Stimulated activated CD4-positive, alpha-beta T cell treated with anti-CD3 and anti-CD28 coated beads, Interleukin-4, amount 100 ng/mL, for 24 hours (primary cell): Measurements from ENCODE around the gene RUFY3.
"Not testable (repeated sequence)": the region's sequence is repeated elsewhere in the genome, so short reads cannot be mapped to it uniquely, and the experiment has no call there.

Experiments used
- DNase-seq: peaks from one replicate; pipeline ENCODE4 v3.0.0-alpha.2; 2020

RUFY3 gene

DNA sequence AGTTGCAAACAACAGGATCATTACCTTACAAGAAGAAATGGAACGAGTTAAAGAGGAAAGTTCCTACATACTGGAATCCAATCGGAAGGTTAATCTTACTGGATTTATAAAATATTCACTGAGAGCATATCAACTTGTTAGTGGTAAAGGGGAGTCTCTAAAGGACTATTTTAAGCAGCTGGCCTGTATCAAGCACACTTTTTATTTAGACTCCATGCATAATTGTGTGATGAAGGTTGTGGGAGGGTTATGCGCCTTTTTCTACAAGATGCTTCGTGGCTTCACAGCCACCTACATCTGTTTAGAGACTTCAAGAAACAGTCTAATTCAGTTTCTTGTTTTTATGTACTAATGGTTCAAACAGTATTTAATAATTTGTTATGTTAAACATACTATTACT lies 61.3 kb downstream of the RUFY3 start:
- no peak for DNase-seq

DNA sequence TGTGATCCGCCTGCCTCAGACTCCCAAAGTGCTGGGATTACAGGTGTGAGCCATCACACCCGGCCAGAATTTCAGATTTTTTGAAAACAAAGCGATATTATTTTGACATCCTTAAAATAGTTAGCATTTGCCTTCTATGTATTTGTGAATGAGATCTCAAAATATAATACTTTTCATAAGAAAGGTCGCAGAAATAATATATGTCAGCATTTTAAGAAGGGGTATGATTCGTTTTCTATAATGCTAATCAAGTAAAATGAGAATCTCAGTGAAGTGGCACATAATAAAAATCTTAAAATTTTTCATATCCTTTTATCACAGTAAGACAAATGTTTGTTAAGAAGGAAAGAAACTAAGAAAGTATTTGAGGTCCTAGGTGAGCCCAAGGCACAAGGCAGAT lies 65.7 kb downstream of the RUFY3 start:
- DNase-seq: no peak

DNA sequence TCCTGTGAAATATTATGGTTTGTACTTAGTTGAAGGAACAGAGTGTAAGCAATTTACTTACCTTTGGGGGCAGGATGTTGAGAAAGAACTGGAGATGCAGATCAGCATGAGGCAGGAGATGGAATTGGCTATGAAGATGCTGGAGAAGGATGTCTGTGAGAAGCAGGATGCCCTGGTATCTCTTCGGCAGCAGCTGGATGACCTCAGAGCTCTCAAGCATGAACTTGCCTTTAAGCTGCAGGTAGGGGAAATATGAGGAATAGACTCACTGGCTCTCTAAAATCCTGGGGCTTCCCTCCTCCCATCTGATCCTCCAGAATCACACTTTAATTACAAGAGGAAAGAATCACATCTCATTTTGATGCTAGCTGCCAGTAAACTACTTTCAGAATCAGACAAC lies 67.0 kb downstream of the RUFY3 start:
- DNase-seq: no peak

DNA sequence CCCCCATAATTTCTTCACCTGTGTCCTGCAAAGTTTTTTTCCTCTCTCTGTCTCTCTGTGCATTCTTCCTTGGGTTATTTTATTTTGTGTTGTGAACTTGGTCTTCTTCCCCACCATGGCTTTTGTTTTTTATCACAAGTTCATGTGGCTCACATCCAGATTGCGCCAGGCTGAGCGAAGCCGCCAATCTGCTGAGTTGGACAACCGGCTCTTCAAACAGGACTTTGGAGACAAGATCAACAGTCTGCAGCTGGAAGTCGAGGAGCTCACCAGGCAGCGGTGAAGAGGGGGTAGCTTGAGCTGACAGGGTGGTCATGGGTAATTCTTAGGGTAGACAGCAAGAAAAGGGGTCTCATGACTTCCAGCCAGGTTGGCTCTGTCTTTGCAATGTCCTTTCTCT lies 71.9 kb downstream of the RUFY3 start:
- no peak for DNase-seq

DNA sequence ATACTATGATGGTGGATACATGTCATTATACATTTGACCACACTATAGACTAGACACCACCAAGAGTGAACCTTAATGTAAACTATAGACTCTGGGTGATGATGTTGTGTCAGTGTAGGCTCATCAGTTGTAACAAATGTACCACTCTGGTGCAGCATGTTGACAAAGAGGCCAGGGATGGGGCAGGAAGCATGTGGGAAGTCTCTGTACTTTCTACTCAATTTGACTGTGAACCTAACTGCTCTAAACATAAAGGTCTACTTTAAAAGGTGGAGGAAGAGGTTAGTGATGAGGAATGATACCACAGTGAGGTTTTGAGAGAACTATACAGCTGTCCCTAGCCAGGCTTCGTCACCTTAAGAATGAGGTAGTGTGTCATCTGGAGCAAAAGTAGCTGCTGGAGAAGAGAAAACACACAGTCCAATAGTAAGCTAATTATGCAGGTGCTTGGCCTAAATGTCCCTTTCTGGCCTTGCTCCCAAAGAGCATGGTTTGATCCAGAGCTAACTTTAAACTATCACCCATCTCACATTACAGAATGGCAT lies 79.6 kb downstream of the RUFY3 start:
- DNase-seq: no peak

DNA sequence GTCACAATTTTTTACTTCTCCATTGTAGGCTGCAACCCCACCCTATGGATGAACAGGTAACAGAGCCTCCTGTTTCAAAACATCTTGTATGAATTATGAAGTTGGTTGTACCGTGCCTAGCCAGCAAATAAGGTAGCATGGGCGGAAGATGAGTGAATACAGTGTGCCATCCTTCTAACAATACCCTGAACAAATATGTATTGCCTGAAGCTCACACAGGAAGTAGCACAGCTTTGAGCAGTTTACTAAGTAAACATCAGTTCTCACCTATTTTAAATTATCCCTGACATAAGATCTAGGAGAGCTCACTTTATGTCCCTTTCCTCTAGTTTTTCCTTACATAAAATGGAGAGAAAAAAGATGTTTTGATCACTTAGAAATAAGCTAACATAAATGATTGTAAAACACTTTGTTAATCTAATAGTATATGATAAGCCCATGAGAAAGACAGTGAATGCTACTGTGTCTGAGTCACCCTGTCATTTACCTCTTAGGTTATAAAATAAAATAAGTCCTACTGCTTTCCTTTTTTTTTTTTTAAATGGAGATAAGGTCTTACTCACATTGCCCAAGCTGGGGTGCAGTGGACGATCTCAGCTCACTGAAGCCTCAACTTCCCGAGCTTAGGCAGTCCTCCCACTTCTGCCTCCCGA lies 81.3 kb downstream of the RUFY3 start:
- no peak for DNase-seq

DNA sequence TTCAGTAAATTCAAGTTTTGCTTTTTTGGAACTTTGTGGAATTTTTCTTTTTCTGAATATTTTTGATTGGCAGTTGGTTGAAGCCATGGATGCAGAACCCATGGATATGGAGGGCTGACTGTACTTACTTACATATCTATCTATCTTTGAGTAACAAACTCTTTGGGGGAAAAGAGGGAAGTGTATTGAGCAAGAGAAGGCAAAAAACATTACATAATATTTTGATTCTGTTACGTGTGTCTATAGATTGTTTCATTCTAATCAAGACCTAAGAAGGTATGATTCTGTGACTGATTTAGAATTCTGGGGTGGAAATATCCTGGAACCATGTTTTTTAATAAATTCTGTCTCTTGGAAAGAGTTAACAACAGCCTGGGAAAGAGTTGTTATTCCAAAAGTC lies 86.4 kb downstream of the RUFY3 start:
- no peak for DNase-seq

DNA sequence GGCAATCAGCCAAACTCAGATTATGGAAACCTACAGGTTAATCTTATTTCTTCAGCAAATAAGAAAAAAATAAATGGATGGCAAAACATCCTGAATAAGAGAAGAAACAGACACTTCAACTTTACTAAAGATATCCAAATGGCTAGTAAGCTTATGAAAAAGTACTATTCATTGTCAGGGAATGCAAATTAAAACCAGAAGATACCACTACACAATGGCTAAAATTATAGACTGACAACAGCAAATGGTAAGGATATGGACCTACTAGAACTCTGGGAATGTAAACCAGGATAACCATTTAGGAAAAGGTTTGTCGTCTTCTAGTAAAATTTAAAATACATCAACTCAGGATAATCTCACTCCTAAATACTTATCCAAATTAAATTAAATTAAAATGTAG lies 93.6 kb downstream of the RUFY3 start:
- no peak for DNase-seq

DNA sequence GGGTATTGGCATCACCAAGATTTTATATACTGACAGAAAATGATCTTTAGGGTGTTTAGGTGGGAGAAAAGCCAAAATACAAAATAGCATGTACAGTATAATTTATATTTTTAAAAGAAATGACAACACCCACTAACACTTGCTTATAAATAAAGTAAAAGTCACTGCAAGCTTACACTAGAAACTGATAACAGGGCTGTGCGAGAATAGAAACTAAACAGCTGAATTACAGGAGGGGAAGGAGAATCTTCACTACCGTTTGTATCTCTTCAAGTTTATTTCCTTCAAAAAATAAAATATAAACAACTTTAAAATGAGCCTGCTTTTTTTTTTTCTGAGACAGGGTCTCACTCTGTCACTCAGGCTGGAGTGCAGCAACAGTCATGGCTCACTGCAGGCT lies 95.1 kb downstream of the RUFY3 start:
- DNase-seq: no peak

DNA sequence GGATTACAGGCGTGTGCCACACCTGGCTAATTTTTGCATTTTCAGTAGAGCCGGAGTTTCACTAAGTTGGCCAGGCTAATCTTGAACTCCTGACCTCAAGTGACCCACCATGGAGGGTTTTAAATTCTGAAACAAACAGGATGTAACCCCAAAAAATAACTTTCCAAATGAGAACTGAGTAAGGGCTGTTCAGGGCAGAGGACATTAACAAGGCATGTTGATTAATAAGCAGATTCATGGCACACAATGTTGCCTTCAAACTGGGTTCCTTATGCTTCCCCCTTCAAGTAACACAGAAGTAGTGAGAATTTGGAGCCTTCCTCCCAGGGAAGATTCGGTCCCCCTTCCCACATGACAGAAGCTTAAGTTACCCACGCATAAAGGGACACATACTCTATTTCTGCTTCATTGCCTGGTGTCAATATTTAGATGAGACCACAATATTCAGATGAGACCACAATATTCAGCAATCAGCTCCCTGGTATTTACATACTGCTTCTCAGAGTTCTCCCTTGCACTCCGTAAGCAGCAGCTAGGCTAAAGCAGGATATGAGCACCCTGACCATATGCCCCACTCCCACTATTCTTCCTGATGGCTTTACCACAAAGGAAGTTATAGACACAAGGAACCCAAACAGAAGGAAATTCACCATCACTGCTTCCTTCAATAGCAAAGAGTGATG lies 96.5 kb downstream of the RUFY3 start:
- no peak for DNase-seq

DNA sequence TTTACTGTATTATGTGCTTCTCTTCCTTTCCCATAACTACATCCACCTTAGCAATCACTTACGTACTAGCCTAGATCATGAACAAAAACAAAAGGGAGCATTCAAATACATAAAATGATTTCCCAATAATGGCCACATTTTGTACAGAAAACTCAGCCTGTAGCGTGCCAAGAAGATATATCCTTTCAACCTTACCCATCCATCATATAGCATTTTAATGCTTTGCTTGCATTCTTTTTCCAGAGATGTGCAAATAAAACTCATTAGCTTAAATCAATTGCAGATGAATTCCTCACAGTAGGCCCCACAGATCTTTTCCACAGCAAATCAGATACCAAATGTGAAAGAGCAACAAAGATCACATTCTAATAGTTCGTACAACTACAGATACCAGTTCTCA lies 97.2 kb downstream of the RUFY3 start:
- no peak for DNase-seq

DNA sequence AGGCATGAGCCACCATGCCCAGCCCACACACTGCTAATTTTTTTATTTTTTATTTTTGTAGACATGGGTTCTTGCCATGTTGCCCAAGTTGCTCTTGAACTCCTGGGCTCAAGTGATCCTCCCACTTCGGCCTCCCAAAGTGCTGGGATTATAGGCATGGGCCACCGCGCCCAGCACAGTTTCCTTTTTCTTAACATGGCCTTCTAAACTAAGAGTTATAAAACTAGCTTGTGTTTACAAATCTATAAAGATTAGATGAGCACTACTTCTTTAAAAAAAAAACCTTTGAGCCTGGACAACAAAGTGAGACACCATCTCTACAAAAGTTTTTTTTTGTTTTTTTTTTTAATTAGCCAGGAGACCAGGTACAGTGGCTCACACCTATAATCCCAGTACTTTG lies 107.3 kb downstream of the RUFY3 start:
- no peak for DNase-seq

DNA sequence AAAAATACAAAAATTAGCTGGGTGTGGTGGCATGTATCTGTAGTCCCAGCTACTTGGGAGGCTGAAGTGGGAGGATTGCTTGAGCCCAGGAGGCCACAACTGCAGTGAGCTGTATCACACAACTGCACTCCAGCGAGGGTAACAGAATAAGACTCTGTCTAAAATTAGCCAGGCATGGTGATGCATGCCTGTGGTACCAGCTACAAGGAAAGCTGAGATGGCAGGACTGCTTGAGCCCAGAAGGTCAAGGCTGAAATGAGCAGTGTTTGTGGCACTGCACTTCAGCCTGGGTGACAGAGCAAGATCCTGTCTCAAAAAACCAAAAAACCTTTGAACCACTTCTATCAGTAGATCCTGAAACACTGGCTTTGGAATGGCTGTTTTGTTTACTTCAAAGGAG lies 107.7 kb downstream of the RUFY3 start:
- DNase-seq: no peak

DNA sequence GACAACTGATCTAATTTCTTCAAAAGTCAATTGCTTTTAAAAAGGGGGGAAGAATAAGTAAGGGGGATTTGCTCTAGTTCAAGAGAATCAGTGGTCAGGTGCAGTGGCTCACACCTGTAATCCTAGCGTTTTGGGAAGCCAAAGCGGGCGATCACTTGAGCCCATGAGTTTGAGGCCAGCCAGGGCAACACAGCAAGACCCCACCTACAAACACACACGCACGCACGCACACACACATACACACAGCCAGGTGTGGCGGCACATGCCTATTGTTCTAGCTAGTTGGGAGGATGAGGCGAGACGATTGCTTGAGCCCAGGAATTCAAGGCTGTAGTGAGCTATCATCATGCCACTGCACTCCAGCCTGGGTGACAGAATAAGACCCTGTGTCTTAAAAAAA lies 108.3 kb downstream of the RUFY3 start:
- DNase-seq: no peak

DNA sequence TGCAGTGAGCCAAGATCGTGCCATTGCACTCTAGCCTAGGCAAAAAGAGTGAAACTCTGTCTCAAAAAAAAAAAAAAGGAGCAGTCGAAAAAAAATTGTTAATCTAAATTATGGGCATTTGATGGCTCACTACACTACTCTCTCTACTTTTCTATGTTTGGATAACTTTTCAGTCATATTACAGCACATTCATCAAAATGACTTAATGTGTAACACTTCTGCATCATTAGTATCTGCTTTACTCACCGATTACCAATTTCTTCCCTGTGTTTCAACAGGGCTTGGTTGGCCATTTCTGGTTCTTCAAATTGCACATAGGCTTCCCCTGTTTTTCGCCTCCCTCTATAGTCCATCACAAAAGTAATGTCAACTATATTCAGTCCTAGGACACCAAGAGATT lies 109.5 kb downstream of the RUFY3 start:
- no peak for DNase-seq

DNA sequence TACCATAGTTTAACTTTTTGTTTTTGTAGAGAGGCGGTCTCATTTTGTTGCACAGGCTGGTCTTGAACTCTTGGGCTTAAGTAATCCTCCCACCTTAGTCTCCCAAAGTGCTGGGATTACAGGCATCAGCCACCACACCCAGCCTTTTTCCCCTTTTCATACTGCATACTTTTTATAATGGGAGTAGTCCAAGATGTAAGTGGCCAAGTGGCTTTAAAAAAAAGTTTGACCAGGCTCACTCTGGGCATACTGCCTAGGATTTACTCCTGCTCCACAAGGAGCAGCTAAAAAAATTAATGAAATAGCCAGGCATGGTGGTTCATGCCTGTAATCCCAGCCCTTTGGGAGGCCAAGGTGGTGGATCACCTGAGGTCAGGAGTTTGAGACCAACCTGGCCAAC lies 111.9 kb downstream of the RUFY3 start:
- DNase-seq: no peak

DNA sequence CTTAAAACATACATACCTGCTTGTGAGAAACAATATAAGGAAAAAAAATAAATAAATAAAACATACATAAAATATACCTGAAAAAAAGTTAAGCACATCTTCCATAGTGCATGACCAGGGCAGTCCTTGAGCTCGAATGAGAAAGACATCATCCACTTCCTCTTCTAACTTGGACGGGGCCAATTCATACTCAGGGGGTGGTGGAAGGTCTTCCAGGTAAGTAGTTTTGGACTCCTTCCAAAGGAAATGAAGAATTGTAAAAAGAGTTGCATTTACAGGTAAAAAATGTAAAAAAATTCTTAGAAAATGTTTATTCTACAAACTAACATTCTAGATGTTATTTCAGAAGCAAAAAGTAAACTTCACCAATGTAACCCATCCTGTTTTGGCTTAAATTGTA lies 114.3 kb downstream of the RUFY3 start:
- DNase-seq: no peak

DNA sequence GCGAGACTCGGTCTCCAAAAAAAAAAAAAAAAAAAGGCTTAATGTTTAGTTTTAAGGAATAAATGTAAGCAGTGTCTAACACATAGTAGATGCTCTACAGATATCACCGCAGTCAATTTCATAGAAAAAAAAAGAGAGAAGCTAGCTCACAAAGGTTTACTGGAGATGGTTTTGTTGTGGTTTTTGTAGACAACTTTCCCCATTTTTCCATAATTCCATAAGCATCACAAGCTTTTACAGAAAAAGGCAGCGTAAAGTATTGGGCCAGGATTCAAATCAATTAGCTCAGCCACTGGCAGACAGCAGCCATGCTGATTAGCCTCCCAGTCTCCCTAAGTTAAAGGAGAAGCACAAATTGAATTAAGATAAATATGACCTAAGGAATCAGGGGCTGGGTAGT lies 116.4 kb downstream of the RUFY3 start:
- DNase-seq: no peak

DNA sequence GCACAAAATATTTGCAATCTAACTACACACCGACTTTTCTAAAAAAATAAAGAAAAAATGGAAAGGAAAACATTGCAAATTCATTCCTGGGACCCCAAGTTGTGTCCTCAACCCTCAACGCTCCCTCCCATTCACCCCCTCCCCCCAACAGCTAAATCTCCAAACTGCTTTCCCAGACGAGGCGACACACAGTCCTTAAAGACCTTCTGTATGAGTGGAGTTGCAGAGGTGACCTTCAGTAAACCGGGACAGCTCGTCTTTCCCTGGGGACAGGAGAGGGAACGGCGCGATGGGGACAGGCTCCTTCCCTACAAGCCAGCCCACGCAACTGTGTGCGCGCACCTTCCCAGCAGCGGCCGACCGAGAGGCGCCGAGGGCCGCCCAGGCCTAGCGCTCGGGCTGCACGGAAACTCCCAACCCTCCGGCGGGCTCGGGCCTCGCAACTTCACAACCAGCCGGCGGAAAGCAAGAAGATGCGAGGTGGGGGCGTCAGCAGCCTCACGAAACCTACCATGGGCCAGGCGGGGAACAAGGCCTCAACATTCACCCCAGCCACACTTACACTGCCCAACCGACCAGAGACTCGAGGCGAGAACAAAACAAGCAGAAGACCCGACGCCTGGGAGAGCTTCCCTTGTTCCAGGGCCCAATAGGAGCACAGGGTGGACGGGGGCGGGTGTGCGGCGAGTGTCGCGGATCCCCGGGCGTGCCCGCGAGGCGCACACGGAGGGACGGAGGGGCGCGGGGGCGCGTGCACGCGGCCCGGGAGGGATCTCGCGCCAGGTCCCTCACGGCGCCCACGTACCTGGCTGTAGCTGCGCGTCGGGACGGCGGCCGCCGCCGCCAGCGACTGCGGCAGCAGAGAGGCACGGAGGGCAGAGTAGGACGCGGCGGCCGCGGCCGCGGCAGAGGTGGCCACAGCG lies 117.2 kb downstream of the RUFY3 start:
- peak; percentile 71 for DNase-seq

DNA sequence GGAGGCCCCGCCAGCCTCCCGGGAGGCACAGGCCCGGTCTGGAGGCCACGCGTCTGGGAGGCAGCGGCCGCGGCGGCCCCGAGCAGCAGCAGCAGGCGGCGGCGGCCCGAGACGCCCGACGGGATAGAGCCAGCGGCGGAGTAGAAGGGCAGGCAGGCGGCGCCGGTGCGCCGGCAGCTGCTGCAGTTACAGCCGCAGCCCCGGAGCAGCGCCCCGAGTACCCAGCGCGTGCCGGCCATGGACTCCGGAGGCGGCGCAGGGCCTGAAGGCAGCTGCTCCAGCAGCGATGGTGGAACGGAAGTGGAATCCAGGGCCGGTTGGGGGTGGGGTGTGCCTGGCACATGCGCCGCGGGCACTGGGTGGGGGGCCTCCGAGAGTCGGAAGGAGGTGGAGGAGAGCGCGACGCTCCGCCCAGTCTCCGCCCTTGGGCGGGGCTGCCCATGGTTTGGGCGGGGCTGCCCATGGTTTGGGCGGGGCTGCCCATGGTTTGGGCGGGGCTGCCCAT lies 117.9 kb downstream of the RUFY3 start, which contains the start of gene GRSF1:
TSS of gene GRSF1 (minus strand) at position 302 of the 505 bp plus-strand sequence. CDS start at position 239, 63 bp downstream.
- DNase-seq: peak; percentile 94

DNA sequence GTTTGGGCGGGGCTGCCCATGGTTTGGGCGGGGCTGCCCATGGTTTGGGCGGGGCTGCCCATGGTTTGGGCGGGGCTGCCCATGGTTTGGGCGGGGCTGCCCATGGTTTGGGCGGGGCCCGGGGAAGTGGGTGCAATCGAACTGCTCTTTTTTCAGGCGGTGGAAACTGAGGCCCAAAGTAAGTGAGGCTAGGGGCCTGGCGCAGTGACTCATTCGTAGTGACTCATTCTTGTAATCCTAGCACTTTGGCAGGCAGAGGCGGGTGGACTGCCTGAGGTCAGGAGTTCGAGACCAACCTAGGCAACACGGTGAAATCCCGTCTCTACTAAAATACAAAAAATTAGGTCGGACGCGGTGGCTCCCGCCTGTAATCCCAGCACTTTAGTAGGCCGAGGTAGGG lies 118.4 kb downstream of the RUFY3 start:
- DNase-seq: peak; percentile 74

DNA sequence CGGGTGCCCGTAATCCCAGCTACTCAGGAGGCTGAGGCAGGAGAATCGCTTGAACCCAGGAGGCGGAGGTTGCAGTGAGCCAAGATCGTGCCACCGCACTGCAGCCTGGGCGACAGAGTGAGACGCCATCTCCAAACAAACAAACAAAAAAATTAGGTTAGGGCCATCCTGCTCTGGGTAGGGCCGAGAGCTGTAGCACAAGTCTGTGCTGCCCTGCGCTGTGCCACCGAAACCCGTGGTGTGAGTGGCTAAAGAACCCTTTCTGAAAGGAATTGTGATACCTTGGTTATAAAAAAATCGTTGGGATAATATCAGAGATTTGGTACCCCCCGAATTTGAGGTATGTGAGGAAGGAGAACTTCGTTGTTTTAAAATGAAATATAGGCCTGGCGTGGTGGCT lies 118.9 kb downstream of the RUFY3 start:
- DNase-seq: not testable (repeated sequence)

DNA sequence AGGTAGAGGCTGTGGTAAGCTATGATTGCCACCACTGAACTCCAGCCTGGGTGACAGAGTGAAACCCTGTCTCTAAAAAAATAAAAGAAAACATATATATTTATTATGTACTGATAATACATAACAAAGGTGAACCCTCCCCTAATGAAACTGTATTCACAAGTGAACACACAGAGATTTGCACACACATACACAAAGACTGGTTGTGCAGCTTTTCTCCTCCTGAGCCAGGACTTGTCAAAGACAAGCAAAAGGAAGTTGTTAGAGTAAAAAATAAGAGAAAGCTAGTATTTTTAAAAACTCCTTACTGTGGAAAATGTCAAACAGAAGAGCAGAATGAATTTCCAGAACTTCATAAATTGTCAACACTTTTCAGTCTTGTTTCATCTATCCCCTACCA lies 119.4 kb downstream of the RUFY3 start:
- DNase-seq: no peak
